Measurements from ENCODE around the gene LRP11. TPM values are rescaled to one million over a fixed set of nuclear protein-coding genes. Genes with fewer than 3 reads are reported as not detected.

LRP11 gene
- total RNA-seq, 1 donor from 2014 or later, result 10.8 TPM

DNA sequence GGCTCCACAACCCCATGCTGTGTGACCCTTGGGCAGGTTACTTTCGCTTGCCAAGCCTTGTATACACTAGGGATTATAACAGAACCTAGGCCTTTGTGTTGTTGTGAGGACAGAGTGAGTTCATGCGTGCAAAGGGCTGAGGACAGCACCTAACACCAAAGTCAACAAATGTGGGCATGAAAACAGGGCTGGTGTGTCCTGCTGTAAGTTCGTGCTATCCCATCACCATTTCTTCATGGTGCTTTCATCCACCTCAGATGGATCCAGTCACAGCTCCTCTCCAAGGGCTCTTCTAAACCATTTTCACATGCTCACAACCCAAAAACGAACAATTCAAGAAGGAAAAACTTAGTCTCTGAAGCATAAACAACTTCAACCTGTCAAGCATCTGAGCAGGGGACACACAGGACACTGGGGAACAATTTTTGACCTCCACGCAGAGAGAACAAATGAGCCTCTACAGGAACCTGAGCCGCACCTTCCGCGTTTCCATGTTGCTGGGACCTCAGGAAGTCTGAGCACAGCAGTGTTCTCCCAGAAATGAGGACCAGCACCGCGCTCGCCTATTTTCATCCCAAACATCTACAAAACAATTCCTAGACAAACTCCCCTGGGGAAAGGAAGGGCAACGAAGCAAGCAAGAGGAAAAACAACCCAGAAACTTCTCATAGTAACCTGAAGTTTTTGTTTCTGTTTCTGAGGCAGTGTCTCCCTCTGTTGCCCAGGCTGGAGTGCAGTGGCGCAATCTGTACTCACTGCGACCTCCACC, 3.1 kb downstream of the LRP11 start:
- no peak overlapping the region for H3K27ac Mint-ChIP-seq (ENCODE audit: unreplicated experiment)
- peaks cover 4% of the 10 kb centered on the region for H3K9me3 Mint-ChIP-seq (ENCODE audit: unreplicated experiment)
- no peak for DNase-seq
- H3K36me3 Mint-ChIP-seq (ENCODE audit: unreplicated experiment), result no peaks in the 10 kb centered on the region
- TF ChIP-seq, protein P1, sequence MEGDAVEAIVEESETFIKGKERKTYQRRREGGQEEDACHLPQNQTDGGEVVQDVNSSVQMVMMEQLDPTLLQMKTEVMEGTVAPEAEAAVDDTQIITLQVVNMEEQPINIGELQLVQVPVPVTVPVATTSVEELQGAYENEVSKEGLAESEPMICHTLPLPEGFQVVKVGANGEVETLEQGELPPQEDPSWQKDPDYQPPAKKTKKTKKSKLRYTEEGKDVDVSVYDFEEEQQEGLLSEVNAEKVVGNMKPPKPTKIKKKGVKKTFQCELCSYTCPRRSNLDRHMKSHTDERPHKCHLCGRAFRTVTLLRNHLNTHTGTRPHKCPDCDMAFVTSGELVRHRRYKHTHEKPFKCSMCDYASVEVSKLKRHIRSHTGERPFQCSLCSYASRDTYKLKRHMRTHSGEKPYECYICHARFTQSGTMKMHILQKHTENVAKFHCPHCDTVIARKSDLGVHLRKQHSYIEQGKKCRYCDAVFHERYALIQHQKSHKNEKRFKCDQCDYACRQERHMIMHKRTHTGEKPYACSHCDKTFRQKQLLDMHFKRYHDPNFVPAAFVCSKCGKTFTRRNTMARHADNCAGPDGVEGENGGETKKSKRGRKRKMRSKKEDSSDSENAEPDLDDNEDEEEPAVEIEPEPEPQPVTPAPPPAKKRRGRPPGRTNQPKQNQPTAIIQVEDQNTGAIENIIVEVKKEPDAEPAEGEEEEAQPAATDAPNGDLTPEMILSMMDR (IDR thresholded peaks at IDR 0.05; ENCODE audit: partially characterized antibody, unreplicated experiment), result no peak
- H3K4me3 Mint-ChIP-seq (ENCODE audit: unreplicated experiment), result peak overlapping the region; percentile 50
- H3K27me3 Mint-ChIP-seq (ENCODE audit: unreplicated experiment), result peaks cover 3% of the 10 kb centered on the region
- H3K4me1 Mint-ChIP-seq (ENCODE audit: low read depth, unreplicated experiment), result peaks cover 2% of the 10 kb centered on the region

DNA sequence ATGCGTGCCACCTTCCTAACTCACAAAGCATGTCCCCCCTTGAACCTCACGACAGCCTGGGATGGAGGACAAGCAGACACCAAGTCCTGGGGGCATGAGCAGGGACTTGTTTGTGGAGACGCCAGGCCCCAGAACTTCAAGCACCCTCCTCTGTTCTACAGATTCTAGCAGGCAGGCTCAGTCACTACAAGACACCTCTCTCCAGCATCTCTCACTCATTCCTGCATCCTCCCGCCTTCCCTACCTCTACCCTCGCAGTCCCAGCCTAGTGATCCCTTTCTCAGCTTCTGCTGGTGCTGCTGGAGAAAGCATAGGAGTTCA, 3.7 kb downstream of the LRP11 start:
- no peak overlapping the region for H3K4me3 Mint-ChIP-seq (ENCODE audit: unreplicated experiment)
- peaks cover 2% of the 10 kb centered on the region for H3K4me1 Mint-ChIP-seq (ENCODE audit: low read depth, unreplicated experiment)
- H3K36me3 Mint-ChIP-seq (ENCODE audit: unreplicated experiment), result no peaks in the 10 kb centered on the region
- H3K27ac Mint-ChIP-seq (ENCODE audit: unreplicated experiment), result no peak overlapping the region
- TF ChIP-seq, protein P1 (IDR thresholded peaks at IDR 0.05; ENCODE audit: partially characterized antibody, unreplicated experiment), result no peak
- no peak for DNase-seq
- H3K27me3 Mint-ChIP-seq (ENCODE audit: unreplicated experiment), result peaks cover 3% of the 10 kb centered on the region
- H3K9me3 Mint-ChIP-seq (ENCODE audit: unreplicated experiment), result peaks cover 4% of the 10 kb centered on the region

DNA sequence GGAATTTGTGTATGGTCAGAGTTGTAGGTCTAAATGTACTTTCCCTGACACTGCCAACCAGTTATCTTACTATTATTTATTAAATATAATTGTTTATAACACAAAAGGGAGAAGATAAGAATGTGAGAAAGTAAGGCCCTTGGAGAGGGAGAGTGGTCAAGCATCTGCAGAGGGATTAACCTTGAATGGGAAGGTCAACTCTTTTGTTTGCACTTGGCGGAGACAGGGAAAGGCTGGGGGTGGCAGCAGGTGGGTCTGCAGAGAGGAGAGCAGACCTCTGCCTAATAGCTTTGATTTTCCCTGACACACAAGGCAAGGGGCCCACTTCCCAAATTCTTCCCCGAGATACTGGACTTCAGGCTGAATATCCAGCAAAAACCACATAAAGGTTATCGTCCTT, 4.2 kb downstream of the LRP11 start:
- Mint-ChIP-seq H3K4me3 (ENCODE audit: unreplicated experiment) (no peak overlapping the region), H3K4me1 (ENCODE audit: low read depth, unreplicated experiment) (peaks cover 2% of the 10 kb centered on the region)

DNA sequence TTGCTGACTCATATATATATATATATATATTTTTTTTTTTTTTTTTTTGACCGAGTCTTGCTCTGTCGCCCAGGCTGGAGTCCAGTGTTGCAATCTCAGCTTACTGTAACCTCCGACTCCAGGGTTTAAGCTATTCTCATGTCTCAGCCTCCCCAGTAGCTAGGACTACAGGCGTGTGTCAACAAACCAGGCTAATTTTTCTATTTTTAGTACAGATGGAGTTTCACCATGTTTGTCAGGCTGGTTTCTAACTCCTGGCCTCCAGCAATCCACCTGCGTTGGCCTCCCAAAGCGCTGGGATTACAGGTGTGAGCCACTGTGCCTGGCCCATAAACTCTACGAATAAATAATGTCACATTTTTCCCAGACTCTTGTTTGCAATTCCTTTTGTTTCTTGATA, 4.8 kb downstream of the LRP11 start:
- TF ChIP-seq, protein P1 (IDR thresholded peaks at IDR 0.05; ENCODE audit: partially characterized antibody, unreplicated experiment), result no peak
- Mint-ChIP-seq H3K4me3 (ENCODE audit: unreplicated experiment) (no peak overlapping the region), H3K9me3 (ENCODE audit: unreplicated experiment) (peaks cover 4% of the 10 kb centered on the region), H3K4me1 (ENCODE audit: low read depth, unreplicated experiment) (peaks cover 2% of the 10 kb centered on the region), H3K27me3 (ENCODE audit: unreplicated experiment) (peaks cover 3% of the 10 kb centered on the region), H3K36me3 (ENCODE audit: unreplicated experiment) (no peaks in the 10 kb centered on the region), H3K27ac (ENCODE audit: unreplicated experiment) (no peak overlapping the region)
- no peak for DNase-seq

More for the DNA sequence above, 4.2 kb downstream of the LRP11 start:
- Mint-ChIP-seq H3K27me3 (ENCODE audit: unreplicated experiment) (peaks cover 3% of the 10 kb centered on the region), H3K27ac (ENCODE audit: unreplicated experiment) (no peak overlapping the region), H3K9me3 (ENCODE audit: unreplicated experiment) (peaks cover 4% of the 10 kb centered on the region), H3K36me3 (ENCODE audit: unreplicated experiment) (no peaks in the 10 kb centered on the region)
- TF ChIP-seq, protein P1 (IDR thresholded peaks at IDR 0.05; ENCODE audit: partially characterized antibody, unreplicated experiment), result no peak
- no peak for DNase-seq

DNA sequence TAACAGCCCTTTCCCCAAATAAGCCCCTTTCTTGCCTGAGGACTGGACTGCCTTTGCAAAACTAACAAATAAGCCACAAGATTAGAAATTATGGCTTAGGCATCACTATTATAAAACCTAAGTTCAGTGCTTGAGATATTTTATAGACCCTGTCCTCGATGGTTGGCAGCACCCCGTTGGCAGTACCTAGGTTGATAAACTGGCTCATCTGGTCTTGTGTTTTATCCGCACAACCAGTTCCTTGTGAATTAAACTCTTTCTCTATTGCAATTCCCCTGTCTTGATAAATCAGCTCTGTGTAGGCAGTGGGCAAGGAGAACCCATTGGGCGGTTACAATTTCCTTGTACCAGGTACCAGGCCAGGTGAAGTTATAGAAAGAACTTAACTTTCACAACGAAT, 6.6 kb downstream of the LRP11 start:
- TF ChIP-seq, protein P1 (IDR thresholded peaks at IDR 0.05; ENCODE audit: partially characterized antibody, unreplicated experiment), result no peak
- DNase-seq, result no peak
- H3K4me3 Mint-ChIP-seq (ENCODE audit: unreplicated experiment), result no peak overlapping the region
- no peaks in the 10 kb centered on the region for H3K9me3 Mint-ChIP-seq (ENCODE audit: unreplicated experiment)
- H3K4me1 Mint-ChIP-seq (ENCODE audit: low read depth, unreplicated experiment), result peaks cover 2% of the 10 kb centered on the region
- no peak overlapping the region for H3K27ac Mint-ChIP-seq (ENCODE audit: unreplicated experiment)
- H3K36me3 Mint-ChIP-seq (ENCODE audit: unreplicated experiment), result no peaks in the 10 kb centered on the region
- H3K27me3 Mint-ChIP-seq (ENCODE audit: unreplicated experiment), result no peaks in the 10 kb centered on the region

Data from glutamatergic neuron (in vitro differentiated cells).